SK-N-SH treated with all-trans-retinoic acid at 6 μM for 48 hours (cell line): ENCODE results near the gene B3GNT3.
A peak's percentile ranks its signal among the peaks of the same experiment; 100 is the strongest.

Experiments used
- ATAC-seq: fragments of 200-7000 bp; cut with Tn5 transposase; 3 replicates; pipeline ENCODE4 v1.9.1; 2020; ENCODE audit warnings: mild to moderate bottlenecking, moderate library complexity
- CSDC2 ChIP-seq: fragments of 250-450 bp; sonication (Bioruptor Pico); IDR thresholded peaks from 2 replicates; pipeline ENCODE4 v1.5.0; 2020; ENCODE audit warnings: mild to moderate bottlenecking, moderate library complexity
- ESRRG ChIP-seq: fragments of 250-450 bp; sonication (Bioruptor Pico); IDR thresholded peaks from 2 replicates; pipeline ENCODE4 v1.6.1; 2021; ENCODE audit warnings: mild to moderate bottlenecking
- ISL1 ChIP-seq: fragments of 250-450 bp; sonication (Bioruptor Pico); IDR thresholded peaks from 2 replicates; pipeline ENCODE4 v2.1.2; 2022; ENCODE audit warnings: mild to moderate bottlenecking, moderate library complexity
- OSR1 ChIP-seq: fragments of 250-450 bp; sonication (Bioruptor Pico); IDR thresholded peaks from 2 replicates; pipeline ENCODE4 v1.8.0; 2022; ENCODE audit warnings: moderate library complexity, mild to moderate bottlenecking, inconsistent platforms
- PPARA ChIP-seq: fragments of 250-450 bp; sonication (Bioruptor Pico); IDR thresholded peaks from 2 replicates; pipeline ENCODE4 v1.5.0; 2020; ENCODE audit warnings: mild to moderate bottlenecking, borderline replicate concordance
- RARB ChIP-seq: fragments of 250-450 bp; sonication (Bioruptor Pico); IDR thresholded peaks from 2 replicates; pipeline ENCODE4 v1.8.0; 2021; ENCODE audit warnings: mild to moderate bottlenecking, moderate library complexity
- SNAI2 ChIP-seq: fragments of 250-450 bp; sonication (Bioruptor Pico); IDR thresholded peaks from 2 replicates; pipeline ENCODE4 v1.5.0; 2020; ENCODE audit warnings: mild to moderate bottlenecking, moderate library complexity
- TCF4 ChIP-seq: fragments of 250-450 bp; sonication (Bioruptor Pico); IDR thresholded peaks from 2 replicates; pipeline ENCODE4 v1.8.0; 2021; ENCODE audit warnings: mild to moderate bottlenecking, moderate library complexity, borderline replicate concordance
- TOX ChIP-seq: fragments of 250-450 bp; sonication (Bioruptor Pico); IDR thresholded peaks from 2 replicates; pipeline ENCODE4 v1.8.0; 2021; ENCODE audit warnings: mild to moderate bottlenecking, moderate library complexity, borderline replicate concordance
- ZC3H10 ChIP-seq: fragments of 250-450 bp; sonication (Bioruptor Pico); IDR thresholded peaks from 2 replicates; pipeline ENCODE4 v1.5.1; 2021; ENCODE audit warnings: mild to moderate bottlenecking, moderate library complexity
- ZFP3 ChIP-seq: fragments of 250-450 bp; sonication (Bioruptor Pico); IDR thresholded peaks from 2 replicates; pipeline ENCODE4 v1.5.0; 2020; ENCODE audit warnings: mild to moderate bottlenecking, moderate library complexity
- ZFP30 ChIP-seq: fragments of 450-650 bp; formaldehyde crosslinking; IDR thresholded peaks from 2 replicates; pipeline ENCODE4 v1.5.0; 2022; ENCODE audit warnings: mild to moderate bottlenecking, moderate library complexity
- ZNF565 ChIP-seq: fragments of 450-650 bp; formaldehyde crosslinking; conservative IDR thresholded peaks from 2 replicates; pipeline ENCODE4 v1.5.0; 2020; ENCODE audit warnings: low read depth, mild to moderate bottlenecking, moderate library complexity
- ZNF70 ChIP-seq: fragments of 450-650 bp; formaldehyde crosslinking; IDR thresholded peaks from 2 replicates; pipeline ENCODE4 v1.5.0; 2020; ENCODE audit warnings: mild to moderate bottlenecking, moderate library complexity
- ZNF8 ChIP-seq: fragments of 450-650 bp; formaldehyde crosslinking; IDR thresholded peaks from 2 replicates; pipeline ENCODE4 v1.5.0; 2020; ENCODE audit warnings: mild to moderate bottlenecking, moderate library complexity
- TF ChIP-seq, protein P1 (sequence below): fragments of 250-450 bp; sonication (Bioruptor Pico); IDR thresholded peaks from 2 replicates; pipeline ENCODE4 v1.8.0; 2021; ENCODE audit warnings: low read depth, mild to moderate bottlenecking, moderate library complexity, borderline replicate concordance
- TF ChIP-seq, protein P2 (sequence below): fragments of 250-450 bp; sonication (Bioruptor Pico); IDR thresholded peaks from 2 replicates; pipeline ENCODE4 v1.5.0; 2020; ENCODE audit warnings: mild to moderate bottlenecking, moderate library complexity
- TF ChIP-seq, protein P3 (sequence below): fragments of 250-450 bp; sonication (Bioruptor Pico); IDR thresholded peaks from 2 replicates; pipeline ENCODE4 v1.8.0; 2020; ENCODE audit warnings: mild to moderate bottlenecking, moderate library complexity, borderline replicate concordance

Gene B3GNT3

DNA sequence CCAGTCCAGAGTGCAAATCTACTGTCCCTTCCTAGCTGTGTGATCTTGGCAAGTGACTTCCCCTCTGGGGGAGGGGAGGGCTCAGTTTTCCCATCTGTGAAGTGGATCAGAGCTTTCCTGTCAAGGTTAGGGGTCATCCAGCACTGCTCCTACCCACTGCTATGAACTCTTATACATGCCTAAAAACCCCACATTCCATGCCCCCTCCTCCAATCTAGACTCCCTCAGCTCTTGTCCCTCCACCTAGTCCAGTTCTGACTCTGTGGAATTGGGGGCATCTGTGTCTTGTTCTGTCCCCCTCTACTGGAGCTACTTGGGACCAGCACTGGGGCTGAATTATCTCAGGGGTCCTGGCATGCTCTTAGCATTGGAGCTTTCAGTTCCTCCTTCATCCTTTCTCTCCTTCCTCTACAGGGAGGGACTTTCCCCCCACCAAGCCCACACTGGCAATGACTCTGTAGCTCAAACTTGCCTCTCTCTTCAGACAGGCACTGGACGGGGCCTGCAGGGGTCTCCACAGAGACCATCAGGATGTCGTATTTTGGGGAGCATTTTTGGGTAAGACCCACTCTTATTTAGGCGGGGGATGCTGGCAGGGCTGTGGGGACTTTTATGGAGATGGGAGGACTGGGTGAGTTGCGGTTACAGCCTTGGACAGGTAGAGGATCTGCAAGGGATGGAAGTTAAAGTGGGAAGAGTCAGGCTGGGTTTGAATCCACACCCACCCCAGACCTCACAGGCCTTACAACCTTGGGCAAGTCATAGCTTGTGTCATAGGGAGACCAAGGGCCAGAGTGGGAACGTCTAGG, 40.1 kb upstream of the B3GNT3 start:
- ATAC-seq: no peak
- peak; percentile 99 for TF ChIP-seq ZFP3
- TF ChIP-seq, protein P1, sequence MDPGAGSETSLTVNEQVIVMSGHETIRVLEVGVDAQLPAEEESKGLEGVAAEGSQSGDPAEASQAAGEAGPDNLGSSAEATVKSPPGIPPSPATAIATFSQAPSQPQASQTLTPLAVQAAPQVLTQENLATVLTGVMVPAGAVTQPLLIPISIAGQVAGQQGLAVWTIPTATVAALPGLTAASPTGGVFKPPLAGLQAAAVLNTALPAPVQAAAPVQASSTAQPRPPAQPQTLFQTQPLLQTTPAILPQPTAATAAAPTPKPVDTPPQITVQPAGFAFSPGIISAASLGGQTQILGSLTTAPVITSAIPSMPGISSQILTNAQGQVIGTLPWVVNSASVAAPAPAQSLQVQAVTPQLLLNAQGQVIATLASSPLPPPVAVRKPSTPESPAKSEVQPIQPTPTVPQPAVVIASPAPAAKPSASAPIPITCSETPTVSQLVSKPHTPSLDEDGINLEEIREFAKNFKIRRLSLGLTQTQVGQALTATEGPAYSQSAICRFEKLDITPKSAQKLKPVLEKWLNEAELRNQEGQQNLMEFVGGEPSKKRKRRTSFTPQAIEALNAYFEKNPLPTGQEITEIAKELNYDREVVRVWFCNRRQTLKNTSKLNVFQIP (CRISPR knock-in tag): no peak
- no peak for TF ChIP-seq ZNF8
- TF ChIP-seq ESRRG (CRISPR knock-in tag): no peak
- TF ChIP-seq RARB (CRISPR knock-in tag): no peak

DNA sequence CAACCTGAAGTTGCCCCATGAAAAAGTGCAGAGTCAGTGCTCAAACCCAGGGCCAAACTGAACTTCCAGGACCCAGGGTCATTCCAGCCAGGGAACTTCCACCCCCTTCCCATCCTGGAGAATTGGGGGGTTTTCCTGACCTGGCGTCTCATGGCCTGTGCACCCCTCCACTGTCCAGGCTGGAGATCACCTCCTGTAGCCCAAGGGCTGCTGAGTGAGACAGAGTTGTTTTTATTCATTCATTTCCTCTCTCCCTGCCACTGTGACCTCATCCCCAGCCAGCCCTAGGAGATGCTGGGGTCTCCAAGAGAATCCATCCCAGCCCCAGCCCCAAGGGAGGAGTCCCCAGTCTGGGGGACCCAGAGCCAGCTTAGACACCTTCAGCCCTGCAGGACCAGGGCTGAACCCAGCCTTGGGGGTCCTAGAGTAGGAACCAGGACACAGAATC, 39.5 kb upstream of the B3GNT3 start:
- no peak; the same call in 2 of the 3 replicates for ATAC-seq
- no peak for TF ChIP-seq ZC3H10 (CRISPR knock-in tag)
- no peak for TF ChIP-seq OSR1 (CRISPR knock-in tag)
- TF ChIP-seq TOX (CRISPR knock-in tag): no peak

DNA sequence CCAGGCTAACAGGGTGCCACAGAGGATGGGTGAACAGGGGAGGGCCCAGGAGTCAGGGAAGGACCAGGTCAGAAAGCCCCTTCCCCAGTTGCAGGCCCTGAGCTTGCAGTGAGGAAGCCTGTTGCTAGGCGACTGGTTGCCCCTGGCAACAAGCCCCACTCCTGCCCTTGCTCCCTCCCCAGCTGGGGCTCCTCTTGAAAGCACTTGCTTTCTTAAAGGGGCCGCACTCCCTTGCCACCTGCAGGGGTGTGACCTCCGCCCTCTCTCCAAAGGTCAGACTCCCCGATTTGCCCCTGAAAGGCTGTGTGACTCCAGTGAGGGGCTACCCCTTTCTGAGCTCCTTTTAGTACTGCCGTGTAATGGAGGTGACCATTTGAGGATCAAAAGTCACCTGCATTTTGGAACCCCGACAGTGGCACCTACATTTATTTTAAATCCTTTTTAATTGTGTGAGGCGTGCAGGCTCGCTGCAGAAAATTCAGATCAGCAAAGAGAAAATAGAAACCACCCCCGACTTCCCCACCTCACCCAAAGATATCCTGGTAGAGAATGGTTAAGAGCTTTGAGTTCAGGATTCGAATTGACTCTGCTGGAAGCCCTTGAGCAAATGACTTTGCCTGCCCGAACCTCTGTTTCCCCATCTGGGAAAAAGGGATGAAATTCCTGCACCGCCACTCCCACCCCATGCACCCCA, 38.8 kb upstream of the B3GNT3 start:
- no peak; the same call in 2 of the 3 replicates for ATAC-seq
- TF ChIP-seq SNAI2 (CRISPR knock-in tag): no peak
- TF ChIP-seq, protein P2, sequence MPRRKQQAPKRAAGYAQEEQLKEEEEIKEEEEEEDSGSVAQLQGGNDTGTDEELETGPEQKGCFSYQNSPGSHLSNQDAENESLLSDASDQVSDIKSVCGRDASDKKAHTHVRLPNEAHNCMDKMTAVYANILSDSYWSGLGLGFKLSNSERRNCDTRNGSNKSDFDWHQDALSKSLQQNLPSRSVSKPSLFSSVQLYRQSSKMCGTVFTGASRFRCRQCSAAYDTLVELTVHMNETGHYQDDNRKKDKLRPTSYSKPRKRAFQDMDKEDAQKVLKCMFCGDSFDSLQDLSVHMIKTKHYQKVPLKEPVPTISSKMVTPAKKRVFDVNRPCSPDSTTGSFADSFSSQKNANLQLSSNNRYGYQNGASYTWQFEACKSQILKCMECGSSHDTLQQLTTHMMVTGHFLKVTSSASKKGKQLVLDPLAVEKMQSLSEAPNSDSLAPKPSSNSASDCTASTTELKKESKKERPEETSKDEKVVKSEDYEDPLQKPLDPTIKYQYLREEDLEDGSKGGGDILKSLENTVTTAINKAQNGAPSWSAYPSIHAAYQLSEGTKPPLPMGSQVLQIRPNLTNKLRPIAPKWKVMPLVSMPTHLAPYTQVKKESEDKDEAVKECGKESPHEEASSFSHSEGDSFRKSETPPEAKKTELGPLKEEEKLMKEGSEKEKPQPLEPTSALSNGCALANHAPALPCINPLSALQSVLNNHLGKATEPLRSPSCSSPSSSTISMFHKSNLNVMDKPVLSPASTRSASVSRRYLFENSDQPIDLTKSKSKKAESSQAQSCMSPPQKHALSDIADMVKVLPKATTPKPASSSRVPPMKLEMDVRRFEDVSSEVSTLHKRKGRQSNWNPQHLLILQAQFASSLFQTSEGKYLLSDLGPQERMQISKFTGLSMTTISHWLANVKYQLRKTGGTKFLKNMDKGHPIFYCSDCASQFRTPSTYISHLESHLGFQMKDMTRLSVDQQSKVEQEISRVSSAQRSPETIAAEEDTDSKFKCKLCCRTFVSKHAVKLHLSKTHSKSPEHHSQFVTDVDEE (CRISPR knock-in tag): no peak
- no peak for TF ChIP-seq ZNF565 (CRISPR knock-in tag)
- TF ChIP-seq, protein P1 (CRISPR knock-in tag): no peak
- TF ChIP-seq ZFP3: no peak
- no peak for TF ChIP-seq RARB (CRISPR knock-in tag)
- TF ChIP-seq ESRRG (CRISPR knock-in tag): no peak
- TF ChIP-seq ZFP30 (CRISPR knock-in tag): no peak
- TF ChIP-seq ZNF70 (CRISPR knock-in tag): no peak
- no peak for TF ChIP-seq TOX (CRISPR knock-in tag)
- TF ChIP-seq, all 23 proteins: peak for 0

DNA sequence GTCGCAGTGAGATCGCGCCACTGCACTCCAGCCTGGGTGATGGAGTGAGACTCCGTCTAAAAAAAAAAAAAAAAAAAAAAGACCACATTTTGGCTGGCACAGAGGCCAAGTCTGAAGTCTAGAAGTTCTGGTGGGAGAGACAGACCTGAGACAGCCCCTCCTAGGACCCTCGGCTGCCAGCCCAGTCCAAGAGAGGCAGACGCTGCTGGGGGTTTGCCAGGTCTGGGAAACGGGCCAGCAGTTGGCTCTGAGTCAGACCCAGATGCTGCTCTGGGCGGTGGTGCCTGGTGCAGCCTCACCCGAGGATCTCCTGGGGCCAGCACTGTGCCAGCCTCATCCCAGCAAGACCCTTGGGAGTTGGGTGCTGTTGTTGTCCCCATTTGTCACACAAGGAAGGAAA, 37.8 kb upstream of the B3GNT3 start:
- ATAC-seq: peak; percentile 88
- TF ChIP-seq TCF4 (CRISPR knock-in tag): 0 out of 2 replicates have a peak, but pooled peaks have one; percentile 24
- TF ChIP-seq ESRRG (CRISPR knock-in tag): no peak

DNA sequence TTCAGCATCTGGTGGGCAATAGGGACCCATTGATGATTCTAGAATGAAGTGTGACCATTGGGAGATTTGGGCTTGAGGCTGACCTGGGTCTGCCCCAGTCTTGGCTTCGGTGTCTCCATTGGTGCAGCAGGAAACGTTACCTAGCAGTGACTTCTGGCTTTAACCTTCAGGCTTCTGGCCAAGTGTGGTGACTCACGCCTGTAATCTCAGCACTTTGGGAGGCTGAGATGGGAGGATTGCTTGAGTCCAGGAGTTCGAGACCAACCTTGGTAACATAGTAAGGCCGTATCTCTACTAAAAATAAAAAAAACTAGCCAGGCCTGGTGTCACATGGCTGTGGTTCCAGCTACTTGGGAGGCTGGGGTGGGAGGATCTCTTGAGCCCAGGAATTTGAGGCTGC, 36.4 kb upstream of the B3GNT3 start:
- no peak for ATAC-seq
- no peak for TF ChIP-seq CSDC2 (CRISPR knock-in tag)
- no peak for TF ChIP-seq ZC3H10 (CRISPR knock-in tag)
- TF ChIP-seq, protein P1 (CRISPR knock-in tag): no peak
- TF ChIP-seq ISL1 (CRISPR knock-in tag): no peak
- no peak for TF ChIP-seq ZNF8
- no peak for TF ChIP-seq ZNF565 (CRISPR knock-in tag)
- TF ChIP-seq RARB (CRISPR knock-in tag): no peak
- TF ChIP-seq OSR1 (CRISPR knock-in tag): no peak
- TF ChIP-seq ZFP30 (CRISPR knock-in tag): no peak
- TF ChIP-seq SNAI2 (CRISPR knock-in tag): no peak
- TF ChIP-seq ZFP3: no peak
- TF ChIP-seq, protein P2 (CRISPR knock-in tag): no peak
- TF ChIP-seq PPARA (CRISPR knock-in tag): no peak
- TF ChIP-seq TOX (CRISPR knock-in tag): no peak
- TF ChIP-seq, protein P3, sequence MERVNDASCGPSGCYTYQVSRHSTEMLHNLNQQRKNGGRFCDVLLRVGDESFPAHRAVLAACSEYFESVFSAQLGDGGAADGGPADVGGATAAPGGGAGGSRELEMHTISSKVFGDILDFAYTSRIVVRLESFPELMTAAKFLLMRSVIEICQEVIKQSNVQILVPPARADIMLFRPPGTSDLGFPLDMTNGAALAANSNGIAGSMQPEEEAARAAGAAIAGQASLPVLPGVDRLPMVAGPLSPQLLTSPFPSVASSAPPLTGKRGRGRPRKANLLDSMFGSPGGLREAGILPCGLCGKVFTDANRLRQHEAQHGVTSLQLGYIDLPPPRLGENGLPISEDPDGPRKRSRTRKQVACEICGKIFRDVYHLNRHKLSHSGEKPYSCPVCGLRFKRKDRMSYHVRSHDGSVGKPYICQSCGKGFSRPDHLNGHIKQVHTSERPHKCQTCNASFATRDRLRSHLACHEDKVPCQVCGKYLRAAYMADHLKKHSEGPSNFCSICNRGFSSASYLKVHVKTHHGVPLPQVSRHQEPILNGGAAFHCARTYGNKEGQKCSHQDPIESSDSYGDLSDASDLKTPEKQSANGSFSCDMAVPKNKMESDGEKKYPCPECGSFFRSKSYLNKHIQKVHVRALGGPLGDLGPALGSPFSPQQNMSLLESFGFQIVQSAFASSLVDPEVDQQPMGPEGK: no peak
